GM20431 (cell line): Measurements from ENCODE around the gene NTM.

Experiments used
- in situ Hi-C: fragments of 300-500 bp; cut with MseI, MboI; formaldehyde crosslinking; loops from one replicate; pipeline ENCODE4 v1.15.0; 2020; ENCODE audit warnings: low sequenced_read_pairs; ENCODE audit not compliant: unreplicated experiment

Gene NTM

DNA sequence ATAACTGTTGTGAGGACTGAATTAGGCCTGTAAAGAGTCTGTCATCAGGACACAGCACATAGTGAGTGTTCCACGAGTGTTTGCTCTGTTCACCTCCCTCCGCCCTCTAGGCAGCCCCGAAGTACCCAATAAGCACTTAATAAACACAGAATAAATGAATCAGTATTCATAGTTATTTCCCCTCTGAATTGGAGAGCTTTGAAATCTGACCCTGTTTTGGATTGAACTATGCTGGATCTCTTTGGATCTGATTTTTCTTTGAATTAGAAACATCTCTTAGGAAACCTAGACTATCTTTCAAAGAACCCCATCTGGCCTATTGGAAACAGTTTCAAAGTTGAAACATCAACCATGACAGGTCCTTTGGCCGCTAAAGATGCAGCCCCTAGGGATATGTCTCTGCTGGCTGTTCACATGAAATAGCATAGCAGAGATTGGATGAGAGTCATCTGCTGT is 615.5 kb downstream of the NTM start:
- in situ Hi-C loops = no loop called here

DNA sequence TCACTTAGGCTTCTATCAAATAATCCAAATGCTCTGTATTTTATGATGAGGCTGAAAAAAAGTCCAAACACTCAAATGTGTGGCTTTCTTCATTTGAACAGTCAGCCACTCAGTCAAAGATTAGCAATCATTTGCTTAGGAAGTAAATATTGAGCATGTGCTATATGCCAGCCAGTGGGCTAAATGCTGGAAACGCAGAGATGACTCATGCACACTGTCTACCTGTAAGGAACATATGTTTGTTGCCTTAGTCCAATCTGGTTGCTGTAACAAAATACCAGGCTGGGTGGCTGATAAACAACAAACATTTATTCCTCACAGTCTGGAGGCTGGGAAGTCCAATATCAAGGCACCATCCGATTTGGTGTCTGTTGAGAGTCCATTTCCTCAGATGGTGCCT is 617.3 kb downstream of the NTM start:
- in situ Hi-C loops = no loop called here

DNA sequence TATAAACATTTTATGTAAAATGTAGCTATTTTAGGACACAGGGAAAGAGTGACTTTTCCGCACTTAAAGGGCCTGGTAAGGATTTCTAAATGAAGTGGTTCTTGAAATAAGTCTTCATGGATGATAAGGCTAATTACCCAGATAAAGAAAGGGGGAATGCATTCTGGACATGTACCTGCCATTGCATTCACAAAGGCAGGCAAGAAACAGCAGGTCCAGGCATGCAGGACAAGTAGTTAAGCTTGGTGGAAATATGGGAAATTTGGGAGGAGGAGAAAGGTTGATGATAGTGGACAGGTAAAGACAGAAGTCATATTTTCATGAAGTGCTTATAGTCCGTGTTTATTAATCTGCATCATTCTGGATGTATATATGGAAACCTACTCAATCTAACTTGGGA is 621.2 kb downstream of the NTM start:
- in situ Hi-C loops = no loop called here

DNA sequence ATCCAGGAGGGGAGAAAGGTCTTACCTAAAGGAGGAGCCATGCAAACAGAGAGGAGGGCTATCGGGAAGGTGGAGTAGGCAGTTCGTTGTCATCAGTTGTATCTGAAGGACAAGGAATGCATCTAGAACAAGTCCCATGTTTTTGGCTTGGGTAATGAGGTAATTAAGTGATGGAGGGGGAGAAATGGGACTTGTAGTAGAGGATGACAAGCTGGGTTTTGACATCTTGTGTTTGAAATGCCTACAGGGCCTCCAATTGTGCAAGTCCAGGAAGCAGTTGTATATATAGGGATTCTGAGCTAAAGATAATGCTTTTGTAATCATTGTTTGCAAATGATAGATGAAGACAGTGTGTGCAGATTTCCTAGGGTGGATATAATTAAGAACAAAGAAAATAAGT is 622.8 kb downstream of the NTM start:
- in situ Hi-C loops = no loop called here

DNA sequence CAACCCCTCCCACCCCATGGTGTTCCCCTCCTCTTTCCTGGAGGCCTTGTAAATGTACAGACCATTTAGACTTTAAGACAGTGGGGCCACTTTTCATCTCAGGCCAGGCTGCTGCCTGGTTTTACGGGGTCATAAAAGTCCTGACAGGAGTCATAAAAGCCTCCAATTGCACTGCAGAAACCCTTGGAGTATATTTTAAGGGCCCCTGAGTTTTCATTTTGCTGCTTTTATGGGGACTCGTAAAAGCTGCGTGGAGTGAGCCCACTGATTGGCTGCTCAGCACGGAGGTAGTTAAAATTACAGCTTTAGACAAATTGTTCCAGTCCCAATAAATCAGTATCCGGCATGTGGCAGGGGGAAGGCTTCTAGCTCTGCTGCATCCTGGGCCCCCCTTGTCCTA is 627.6 kb downstream of the NTM start:
- in situ Hi-C loops = no loop called here

DNA sequence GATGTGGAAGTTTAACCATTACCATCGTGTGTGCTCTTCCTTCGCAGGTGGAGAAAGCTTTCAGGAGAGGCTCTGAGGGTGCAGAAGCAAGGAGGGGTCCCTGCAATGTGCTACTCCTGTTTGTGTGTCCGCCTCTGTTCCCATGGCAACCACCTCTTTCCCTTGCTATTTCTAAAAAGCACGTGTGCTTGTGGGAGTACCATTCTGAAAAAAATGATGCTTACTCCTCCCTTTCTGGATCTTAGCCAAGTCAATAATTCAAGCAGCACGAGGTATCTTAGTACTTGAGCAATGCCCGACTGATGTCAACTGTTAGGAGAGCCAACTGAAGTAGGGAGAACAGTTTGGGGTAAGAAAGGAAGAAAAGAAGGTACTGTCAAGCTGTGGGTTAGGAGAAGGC is 628.7 kb downstream of the NTM start:
- in situ Hi-C loops = no loop called here

DNA sequence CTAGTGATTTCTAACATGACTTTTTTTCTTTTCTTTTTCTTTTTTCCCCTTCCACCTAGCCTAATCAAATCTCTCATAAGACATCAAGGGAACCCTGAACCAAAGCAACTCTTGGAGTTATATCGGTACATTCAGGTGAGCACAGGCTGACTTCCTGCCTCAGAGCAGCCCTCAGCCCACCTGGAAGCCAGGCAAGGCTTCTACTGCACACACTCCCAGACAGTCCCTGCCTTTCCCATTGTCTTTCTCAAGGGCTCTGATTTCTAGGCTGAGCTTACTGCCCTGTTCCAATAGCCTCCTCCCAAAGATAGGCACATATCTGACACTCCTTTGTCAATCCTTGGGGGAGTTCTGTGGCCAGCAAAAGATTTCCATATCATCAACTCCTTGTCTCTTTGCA is 629.5 kb downstream of the NTM start:
- in situ Hi-C loops = no loop called here

DNA sequence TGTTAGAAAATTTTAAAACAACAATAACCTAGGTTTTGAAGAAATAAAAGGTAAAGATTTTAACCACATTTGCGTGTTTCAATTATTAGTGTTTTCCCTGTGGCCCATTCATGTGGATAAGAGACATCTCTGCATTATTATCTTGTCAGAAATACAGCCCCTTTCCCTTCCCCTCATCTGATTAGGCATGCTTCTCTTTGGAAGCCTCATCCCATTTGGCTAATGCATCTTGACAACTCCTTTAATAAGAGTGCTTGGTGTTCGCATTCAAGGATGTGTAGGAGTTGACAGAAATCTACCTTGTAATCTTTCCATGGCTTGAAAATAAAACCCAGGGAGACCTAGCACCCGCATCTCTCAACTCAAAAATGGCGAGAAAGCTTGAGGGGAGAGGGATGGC is 635.5 kb downstream of the NTM start:
- in situ Hi-C loops = no loop called here

DNA sequence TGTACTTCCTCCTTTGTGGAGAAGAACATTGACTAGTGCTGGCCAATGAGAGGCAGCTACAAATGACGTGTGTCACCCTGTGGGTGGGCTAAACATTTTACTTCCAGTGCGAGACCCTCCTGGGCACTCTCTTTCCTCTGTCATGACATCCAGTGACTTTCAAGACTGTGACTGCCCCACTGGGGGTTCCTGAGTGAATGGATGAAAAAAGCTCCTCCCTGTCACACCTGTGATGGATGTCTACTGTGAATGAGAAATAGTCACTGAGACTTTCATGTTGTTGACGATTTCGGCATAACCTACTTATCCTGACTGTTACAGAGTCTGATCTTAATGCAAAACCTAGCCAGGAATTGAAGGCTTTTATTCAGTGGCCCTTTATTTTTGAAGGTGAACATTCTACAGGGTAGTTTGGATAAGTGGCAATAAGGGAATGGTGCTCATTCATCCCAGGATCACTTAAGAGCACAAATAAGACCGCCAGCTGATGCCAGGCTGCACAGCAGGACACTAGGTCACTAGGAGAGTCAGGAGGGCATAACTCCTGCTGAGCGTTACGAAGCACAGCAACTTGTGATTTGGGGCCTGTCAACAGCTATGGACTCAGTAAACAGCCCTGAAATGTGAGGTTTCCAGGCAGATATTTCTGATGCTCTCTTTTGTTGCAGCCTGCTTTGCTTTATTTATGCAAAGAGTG is 636.6 kb downstream of the NTM start:
- in situ Hi-C loops = no loop called here

DNA sequence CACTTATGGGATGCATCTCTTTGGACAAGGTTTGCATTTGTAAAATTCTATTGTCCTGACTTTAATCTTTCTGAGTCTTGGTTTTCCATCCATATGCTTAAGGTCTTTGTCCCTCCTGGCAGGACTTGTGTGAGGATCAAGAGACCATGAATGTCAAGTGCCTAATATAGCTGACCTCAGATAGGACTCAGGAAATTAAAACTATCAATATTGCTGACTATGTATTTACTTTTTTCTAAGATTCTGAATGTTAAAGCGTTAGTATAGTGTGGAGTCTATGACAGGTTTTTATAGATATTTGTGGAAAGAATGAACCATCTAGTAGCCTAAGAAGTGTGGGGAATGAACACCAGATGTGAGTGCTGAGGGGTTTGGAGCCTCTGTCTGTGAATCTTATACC is 637.8 kb downstream of the NTM start:
- in situ Hi-C loops = no loop called here

DNA sequence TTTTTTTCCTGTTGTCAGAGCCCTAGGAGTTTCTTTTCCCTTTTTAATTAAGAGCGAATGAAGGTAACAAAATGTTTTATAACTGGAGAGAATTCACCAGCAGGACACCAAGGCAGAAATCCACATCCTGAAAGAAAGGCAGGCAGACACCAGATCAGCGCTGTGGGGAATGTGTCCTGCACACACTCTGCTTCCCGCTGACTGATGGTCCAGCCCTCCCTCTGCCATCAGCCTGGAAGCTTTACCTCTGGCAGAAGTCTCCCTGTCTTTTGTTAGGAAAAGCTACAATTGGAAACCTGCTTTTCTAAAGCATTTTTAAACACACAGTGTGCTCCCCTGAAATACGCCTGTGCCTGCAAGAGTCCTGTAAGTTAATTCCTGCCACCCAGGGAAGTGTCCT is 638.5 kb downstream of the NTM start:
- in situ Hi-C loops = no loop called here

DNA sequence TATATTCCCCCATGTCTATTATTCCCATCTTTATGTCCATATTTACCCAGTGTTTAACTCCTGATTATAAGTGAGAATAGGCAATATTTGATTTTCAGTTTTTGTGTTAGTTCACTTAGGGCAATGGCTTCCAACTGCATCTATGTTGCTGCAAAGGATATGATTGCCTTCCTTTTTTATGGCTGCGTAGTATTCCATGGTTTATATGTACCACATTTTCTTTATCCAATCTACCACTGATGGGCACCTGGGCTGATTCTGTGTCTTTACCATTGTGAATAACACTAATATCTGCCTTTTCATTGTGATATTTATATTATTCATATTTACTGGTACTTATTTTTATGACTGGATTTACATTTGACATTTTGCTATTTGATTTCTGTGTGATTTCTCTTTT is 649.6 kb downstream of the NTM start:
- in situ Hi-C loops = loop anchor here (10.0 kb wide), 1 partner anchor 155 kb away; no protein-coding TSS in a partner anchor

DNA sequence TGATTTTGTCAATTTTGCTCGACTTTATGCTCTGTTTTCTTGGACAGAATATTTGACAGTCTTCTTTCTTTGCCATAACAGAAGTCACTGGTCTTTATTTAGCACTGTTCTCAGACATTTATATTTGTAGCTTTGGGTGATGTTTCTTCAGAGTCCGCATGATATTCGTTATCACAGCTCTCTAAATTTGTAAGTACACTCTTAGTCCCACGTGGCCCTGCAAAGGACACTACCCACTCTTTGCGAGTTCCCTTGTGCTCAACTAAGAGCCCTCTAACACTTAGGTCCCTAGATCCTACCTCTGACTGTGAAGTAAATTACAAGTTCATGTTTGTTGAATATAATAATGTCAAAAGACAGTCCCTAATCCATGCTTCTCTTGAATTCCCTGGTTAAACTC is 651.9 kb downstream of the NTM start:
- in situ Hi-C loops = loop anchor here (10.0 kb wide), 1 partner anchor 157 kb away; no protein-coding TSS in a partner anchor

DNA sequence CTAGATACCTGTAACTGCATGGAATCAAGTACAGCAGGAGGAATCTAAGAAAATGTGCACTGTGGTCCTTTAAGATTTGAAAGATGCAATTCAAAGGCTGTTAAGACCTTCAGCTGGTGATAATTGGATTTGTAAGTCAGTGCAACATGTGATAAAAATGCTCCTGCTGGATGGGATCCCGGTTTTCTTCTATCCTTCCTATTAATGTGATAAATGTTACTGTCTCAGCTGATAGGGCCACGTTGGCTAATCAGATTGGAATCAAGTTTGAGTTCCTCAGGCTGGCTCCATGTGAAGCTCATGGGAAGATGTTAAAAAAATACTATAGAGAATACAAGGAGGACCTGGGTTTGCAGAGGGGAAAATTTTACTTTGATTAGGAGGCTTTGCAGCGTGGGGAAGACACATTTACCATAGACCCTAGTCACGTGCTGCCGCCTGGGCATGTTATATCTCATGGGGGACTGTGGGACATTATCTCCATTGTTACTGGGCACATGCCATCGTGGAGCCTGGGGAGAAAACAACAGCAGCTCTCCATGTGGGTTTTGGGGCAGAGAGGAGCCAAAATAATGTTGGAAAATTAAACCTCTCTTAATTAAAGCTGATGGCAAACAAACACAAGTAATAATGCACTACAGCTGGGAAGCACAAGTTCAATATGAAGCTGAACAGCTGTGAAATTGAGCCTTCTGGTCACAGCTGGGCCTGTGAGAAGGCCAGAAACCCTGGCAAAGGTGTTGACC is 652.5 kb downstream of the NTM start:
- in situ Hi-C loops = loop anchor here (10.0 kb wide), 1 partner anchor 158 kb away; no protein-coding TSS in a partner anchor

DNA sequence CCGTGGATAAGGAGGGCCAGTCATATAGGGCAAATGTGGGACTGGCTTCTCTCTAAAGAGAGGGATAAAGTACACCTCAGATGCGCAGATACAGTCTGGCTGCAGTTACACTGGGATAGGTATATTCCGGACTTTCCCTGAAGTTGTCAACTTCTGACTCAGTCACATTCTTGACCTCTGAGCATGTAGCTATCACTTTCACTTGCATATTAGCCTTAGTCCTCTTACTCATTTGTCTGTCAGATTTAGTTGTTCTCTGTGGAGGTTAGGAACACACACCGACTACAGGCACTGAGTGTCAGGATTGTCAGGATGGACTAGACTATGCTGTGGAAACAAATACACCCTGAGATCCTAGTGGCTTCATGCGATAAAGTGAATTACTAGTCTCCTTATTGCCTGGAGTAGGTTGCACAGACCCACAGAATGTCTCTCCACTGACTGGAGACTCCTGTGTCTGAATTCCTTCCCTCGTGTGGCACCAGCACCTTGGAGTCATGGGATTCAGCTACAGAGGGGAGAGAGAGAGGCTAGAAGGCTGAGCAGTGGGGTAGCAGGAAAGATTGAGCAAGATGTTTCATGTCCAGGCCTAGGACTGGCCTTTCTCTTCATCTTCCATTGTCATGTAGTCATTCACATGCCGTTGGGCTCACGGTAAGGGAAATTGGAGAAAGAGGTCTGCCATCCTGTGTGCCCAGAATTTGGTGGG is 654.3 kb downstream of the NTM start:
- in situ Hi-C loops = loop anchor here (10.0 kb wide), 1 partner anchor 160 kb away; no protein-coding TSS in a partner anchor

DNA sequence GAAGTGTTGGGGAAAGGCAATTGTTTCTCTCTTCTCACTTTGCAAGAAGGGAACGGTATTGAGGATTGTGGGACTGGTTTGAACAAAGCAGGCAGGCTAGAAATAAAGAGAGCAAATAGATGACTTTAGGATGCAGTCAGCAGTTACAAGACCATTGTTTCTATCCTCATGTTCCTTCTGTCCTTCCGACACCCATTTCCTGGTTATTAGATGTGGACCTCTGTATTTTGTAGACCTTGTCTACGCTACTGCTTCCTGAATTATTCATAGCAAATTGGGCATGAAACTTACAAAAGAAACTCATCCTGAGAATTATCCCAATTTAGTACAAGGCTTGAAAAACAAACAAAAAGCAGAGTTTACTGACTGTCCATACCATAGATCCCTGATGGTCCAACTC is 656.3 kb downstream of the NTM start:
- in situ Hi-C loops = loop anchor here (10.0 kb wide), 1 partner anchor 162 kb away; no protein-coding TSS in a partner anchor

DNA sequence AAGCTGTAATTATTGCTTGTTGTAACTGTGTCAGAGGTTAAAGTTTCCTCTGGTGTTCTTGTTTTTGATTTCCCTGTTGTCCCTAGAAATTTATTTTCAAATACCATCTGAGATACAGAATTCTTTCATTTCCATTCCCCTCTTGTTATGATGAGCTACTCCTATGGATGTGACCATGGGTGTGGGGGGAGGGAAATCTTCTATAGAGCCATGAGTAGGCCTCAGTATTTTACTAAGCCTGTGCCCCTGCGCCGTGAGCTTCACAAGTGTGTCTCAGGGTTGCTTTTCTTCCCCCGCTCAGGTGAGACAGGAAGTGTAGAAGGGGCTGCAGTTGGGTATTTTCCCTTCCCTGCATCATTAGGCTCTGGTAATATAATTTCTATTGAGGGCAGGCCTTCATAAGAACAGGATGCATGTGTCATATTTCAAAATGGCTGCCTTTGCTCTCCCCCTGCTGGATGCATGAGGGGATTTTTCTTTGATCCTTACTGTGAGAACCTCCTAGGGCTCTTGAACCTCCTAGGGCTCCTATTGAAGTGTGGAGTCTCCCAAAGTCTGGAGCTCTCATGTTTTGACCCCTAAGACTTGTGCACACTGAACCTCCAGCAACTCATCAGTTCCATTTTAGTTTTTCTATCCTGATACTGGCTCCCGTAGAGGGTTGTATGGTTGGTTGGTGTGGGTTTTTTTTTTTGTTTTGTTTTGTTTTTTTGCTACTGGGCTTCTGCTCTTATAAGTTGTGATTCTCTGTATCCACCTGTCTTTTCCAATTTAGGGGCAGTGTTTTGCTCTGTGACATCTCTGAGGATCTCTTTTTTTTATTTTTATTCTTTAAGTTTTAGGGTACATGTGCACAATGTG is 658.2 kb downstream of the NTM start:
- in situ Hi-C loops = loop anchor here (10.0 kb wide), 1 partner anchor 164 kb away; no protein-coding TSS in a partner anchor

DNA sequence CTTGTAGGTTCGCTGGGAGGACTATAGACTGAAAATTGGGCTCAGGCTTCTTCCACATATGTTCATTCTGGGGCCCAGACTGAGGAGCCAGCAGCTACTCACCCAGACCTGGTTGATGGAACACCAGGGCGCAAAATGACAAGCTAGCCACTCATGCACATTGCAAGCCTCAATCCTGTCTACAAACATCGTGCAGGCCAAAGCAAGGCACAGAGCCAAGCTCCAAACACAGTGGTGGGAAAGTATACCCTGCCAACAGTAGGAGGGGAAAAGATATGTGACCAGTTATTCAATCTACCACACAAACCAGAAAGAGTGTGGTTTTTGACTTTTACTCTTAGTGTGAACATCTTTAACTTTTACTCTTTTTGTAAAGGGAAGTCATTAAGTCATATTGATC is 660.5 kb downstream of the NTM start:
- in situ Hi-C loops = no loop called here

DNA sequence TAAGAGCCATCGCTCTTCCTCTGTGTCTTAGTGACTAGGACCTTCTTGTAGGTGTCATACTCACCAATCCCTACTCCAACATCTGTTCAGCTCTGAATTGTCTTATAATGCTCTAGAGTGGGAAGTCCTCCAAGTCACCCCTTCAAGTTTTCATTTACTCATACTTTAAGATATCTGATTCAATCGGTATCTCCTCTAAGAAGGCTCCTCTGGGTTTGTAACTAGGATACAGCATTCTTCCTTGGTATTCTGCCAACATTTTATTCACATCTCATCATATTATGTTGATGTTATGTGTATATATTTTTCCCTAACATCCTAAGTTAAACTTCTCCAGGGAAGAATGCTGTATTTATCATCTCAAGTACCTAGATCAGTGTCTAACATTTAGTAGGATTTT is 662.1 kb downstream of the NTM start:
- in situ Hi-C loops = no loop called here

DNA sequence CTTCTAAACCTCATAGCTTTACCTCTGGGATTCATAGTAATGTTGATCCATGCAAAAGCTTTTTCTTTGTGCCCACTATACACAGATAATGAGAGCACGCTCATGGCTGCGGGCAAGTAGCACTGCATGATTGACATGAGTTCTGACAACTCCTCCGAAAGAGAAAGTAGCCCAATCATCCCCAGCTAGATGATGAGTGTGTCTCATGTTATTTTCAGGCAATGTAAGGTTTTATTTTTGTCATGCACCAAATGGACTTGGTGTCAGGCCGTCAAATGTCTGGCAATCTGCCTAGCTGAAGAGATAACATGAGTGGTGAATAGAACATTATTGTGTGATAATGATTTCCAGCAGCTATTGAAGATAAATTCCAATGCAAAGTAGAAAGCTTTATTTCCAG is 662.6 kb downstream of the NTM start:
- in situ Hi-C loops = no loop called here
